SH-SY5Y (cell line): ENCODE measurements around the gene TMEM91.

Experiments
- GATA2 ChIP-seq: IDR thresholded peaks from 2 replicates; pipeline ENCODE4 v1.6.1; 2011; ENCODE audit warnings: mild to moderate bottlenecking, low read depth, low read length
- GATA3 ChIP-seq: IDR thresholded peaks from 2 replicates; pipeline ENCODE4 v1.6.1; 2011; ENCODE audit warnings: low read depth, mild to moderate bottlenecking, low read length, moderate library complexity

- TF ChIP-seq GATA3 = no peak
- no peak for TF ChIP-seq GATA2
Observed at GRCh38 chr19:41426952-41427646, 50.8 kb downstream of the TMEM91 start, which contains the start of gene B3GNT8.
